Subcutaneous adipose tissue (tissue), 4 donors: ENCODE measurements around the gene ZRANB3. TPM values are rescaled to one million over a fixed set of nuclear protein-coding genes. Genes with fewer than 3 reads are reported as not detected.

Source experiments
- CTCF ChIP-seq: fragments of 450-650 bp; IDR thresholded peaks from one replicate; pipeline ENCODE4 v1.5.1; 2016; ENCODE audit warnings: low read depth, mild to moderate bottlenecking, control low read depth, antibody characterized with exemption, moderate library complexity
- total RNA-seq, 4 donors: library from RNA; depleted of rRNA; stranded (reverse); fragments of >200 nt; gene quantifications; one replicate each; pipeline ENCODE4 v1.1.0, GENCODE V29; 2016

ZRANB3 gene
- total RNA-seq, 4 donors from 2014 or later = 2.2 to 7.0 (median 2.6) TPM

GRCh38 chr2:135485441-135485840 lies 45.6 kb downstream of the ZRANB3 start:
- no peak for TF ChIP-seq CTCF

- TF ChIP-seq CTCF = no peak
Observed at GRCh38 chr2:135475128-135475527, 55.9 kb downstream of the ZRANB3 start.

- no peak for TF ChIP-seq CTCF
Observed at GRCh38 chr2:135473567-135473966, 57.5 kb downstream of the ZRANB3 start.

GRCh38 chr2:135471106-135471505 lies 59.9 kb downstream of the ZRANB3 start:
- TF ChIP-seq CTCF = no peak

- TF ChIP-seq CTCF = no peak
Observed at GRCh38 chr2:135457279-135457678, 73.7 kb downstream of the ZRANB3 start.

GRCh38 chr2:135456835-135457234 lies 74.2 kb downstream of the ZRANB3 start:
- no peak for TF ChIP-seq CTCF

- no peak for TF ChIP-seq CTCF
Observed at GRCh38 chr2:135456431-135456830, 74.6 kb downstream of the ZRANB3 start.
